Frontal cortex (tissue), 4 donors: ENCODE results near the gene LYRM9. TPM values are rescaled to one million over a fixed set of nuclear protein-coding genes. Genes with fewer than 3 reads are reported as not detected.

ENCODE experiments used
- DNase-seq, 2 donors: peaks; one replicate each; pipeline ENCODE4 v3.0.0; 2012; ENCODE audit warnings: low spot score in 2 of 2
- FAIRE-seq: peaks from 2 replicates; lab custom pipeline; 2012; peaks lifted over from hg19 to GRCh38; lab: Jason Lieb, UNC
- total RNA-seq: library from RNA; depleted of rRNA; stranded (reverse); fragments of >200 nt; gene quantifications from one replicate; pipeline ENCODE4 v1.2.3, GENCODE V29; 2014
- donor health status: control.
- donor health status: control.
- donor health status: control.

LYRM9 gene
- total RNA-seq, 1 donor from 2014 or later: 9.8 TPM

GRCh38 chr17:27882162-27882840, 10.9 kb downstream of the LYRM9 start:
- DNase-seq (no peak), FAIRE-seq (no peak)

- DNase-seq (peak; percentile 49 to 79), FAIRE-seq (no peak)
Observed at GRCh38 chr17:27879987-27880608, 13.1 kb downstream of the LYRM9 start.

- FAIRE-seq: no peak
- no peak for DNase-seq
Observed at GRCh38 chr17:27878776-27879562, 14.2 kb downstream of the LYRM9 start.

- DNase-seq (no peak), FAIRE-seq (no peak)
Observed at GRCh38 chr17:27873746-27874145, 19.4 kb downstream of the LYRM9 start.

- no peak for DNase-seq
- FAIRE-seq: no peak
Observed at GRCh38 chr17:27873211-27873610, 20.0 kb downstream of the LYRM9 start.

GRCh38 chr17:27872776-27873175, 20.4 kb downstream of the LYRM9 start:
- DNase-seq: no peak

GRCh38 chr17:27871407-27871806, 21.8 kb downstream of the LYRM9 start:
- DNase-seq (no peak), FAIRE-seq (no peak)

More at GRCh38 chr17:27872776-27873175, 20.4 kb downstream of the LYRM9 start:
- FAIRE-seq: no peak

- DNase-seq (no peak), FAIRE-seq (no peak)
Observed at GRCh38 chr17:27870345-27870744, 22.8 kb downstream of the LYRM9 start.

- DNase-seq (no peak), FAIRE-seq (no peak)
Observed at GRCh38 chr17:27868565-27868964, 24.6 kb downstream of the LYRM9 start.

- FAIRE-seq: no peak
Observed at GRCh38 chr17:27862840-27863239, 30.3 kb downstream of the LYRM9 start.

GRCh38 chr17:27862004-27862403, 31.2 kb downstream of the LYRM9 start:
- FAIRE-seq (no peak), DNase-seq (no peak)

More at GRCh38 chr17:27862840-27863239, 30.3 kb downstream of the LYRM9 start:
- no peak for DNase-seq

- FAIRE-seq: no peak
- DNase-seq: no peak
Observed at GRCh38 chr17:27860971-27861664, 32.0 kb downstream of the LYRM9 start.

GRCh38 chr17:27858621-27859305, 34.4 kb downstream of the LYRM9 start:
- no peak for DNase-seq
- FAIRE-seq: no peak

GRCh38 chr17:27856676-27857432, 36.3 kb downstream of the LYRM9 start:
- no peak for DNase-seq
- FAIRE-seq: no peak

- FAIRE-seq: no peak
- DNase-seq: no peak
Observed at GRCh38 chr17:27855454-27855853, 37.7 kb downstream of the LYRM9 start.

GRCh38 chr17:27854163-27854562, 39.0 kb downstream of the LYRM9 start:
- no peak for FAIRE-seq
- DNase-seq: no peak

GRCh38 chr17:27853091-27853490, 40.1 kb downstream of the LYRM9 start:
- FAIRE-seq (no peak), DNase-seq (no peak)

GRCh38 chr17:27849474-27850185, 43.5 kb downstream of the LYRM9 start:
- DNase-seq (no peak), FAIRE-seq (no peak)
